Measurements from ENCODE around the gene TNFRSF11A. TPM values are rescaled to one million over a fixed set of nuclear protein-coding genes. Genes with fewer than 3 reads are reported as not detected.

Gene TNFRSF11A
- total and polyA plus RNA-seq, 2 donors (not counting 1 experiment from before 2014, with no cell fraction given), result 0.01 to 1.7 TPM

GRCh38 chr18:62377131-62377807 lies 52.2 kb downstream of the TNFRSF11A start:
- Histone ChIP-seq H3K4me3 (ENCODE audit: control extremely low read depth in 1 of 5, extremely low read depth in 1 of 5, insufficient read depth in 1 of 5, low read depth in 2 of 5, low read length in 4 of 5) (no peak overlapping the region), H3K9me3 (ENCODE audit: control extremely low read depth in 1 of 3, control insufficient read depth in 2 of 3, insufficient read depth in 1 of 3, low read length in 2 of 3) (no peaks in the 10 kb centered on the region), H3K27me3 (replicated peaks in 1 of 4; ENCODE audit: control extremely low read depth in 1 of 4, control insufficient read depth in 3 of 4, insufficient read depth in 4 of 4, low read length in 3 of 4) (peaks cover 0 to 4% (median 0%) of the 10 kb centered on the region in 4 experiments), H3K36me3 (replicated peaks in 1 of 2; ENCODE audit: control extremely low read depth in 1 of 2, control insufficient read depth in 1 of 2, extremely low read depth in 1 of 2, insufficient read depth in 2 of 2, low read length in 1 of 2) (no peaks in the 10 kb centered on the region), H3K4me2 (replicated peaks; ENCODE audit: low read depth, low read length, poor library complexity, severe bottlenecking) (no peak overlapping the region), H3K27ac (ENCODE audit: low read length in 2 of 2) (no peak overlapping the region), H3K9ac (ENCODE audit: low read length) (no peak overlapping the region), H2AFZ (ENCODE audit: insufficient read depth, low read depth, low read length, poor library complexity, severe bottlenecking) (no peak overlapping the region), H3K4me1 (ENCODE audit: control insufficient read depth in 2 of 2, insufficient read depth in 2 of 2, low read length in 2 of 2) (no peaks in the 10 kb centered on the region), H3K79me2 (ENCODE audit: control insufficient read depth, insufficient read depth, low read length) (no peaks in the 10 kb centered on the region), H4K20me1 (ENCODE audit: control insufficient read depth, insufficient read depth, low read length, poor library complexity, severe bottlenecking) (no peaks in the 10 kb centered on the region)
- no peak for ATAC-seq (ENCODE audit: low read depth)
- no peak overlapping the region for H3K4me3 Mint-ChIP-seq
- TF ChIP-seq EZH2 (IDR thresholded peaks at IDR 0.05; ENCODE audit: borderline replicate concordance, insufficient read depth, low read depth, low read length, poor library complexity, severe bottlenecking), result no peak
- TF ChIP-seq, protein P1, sequence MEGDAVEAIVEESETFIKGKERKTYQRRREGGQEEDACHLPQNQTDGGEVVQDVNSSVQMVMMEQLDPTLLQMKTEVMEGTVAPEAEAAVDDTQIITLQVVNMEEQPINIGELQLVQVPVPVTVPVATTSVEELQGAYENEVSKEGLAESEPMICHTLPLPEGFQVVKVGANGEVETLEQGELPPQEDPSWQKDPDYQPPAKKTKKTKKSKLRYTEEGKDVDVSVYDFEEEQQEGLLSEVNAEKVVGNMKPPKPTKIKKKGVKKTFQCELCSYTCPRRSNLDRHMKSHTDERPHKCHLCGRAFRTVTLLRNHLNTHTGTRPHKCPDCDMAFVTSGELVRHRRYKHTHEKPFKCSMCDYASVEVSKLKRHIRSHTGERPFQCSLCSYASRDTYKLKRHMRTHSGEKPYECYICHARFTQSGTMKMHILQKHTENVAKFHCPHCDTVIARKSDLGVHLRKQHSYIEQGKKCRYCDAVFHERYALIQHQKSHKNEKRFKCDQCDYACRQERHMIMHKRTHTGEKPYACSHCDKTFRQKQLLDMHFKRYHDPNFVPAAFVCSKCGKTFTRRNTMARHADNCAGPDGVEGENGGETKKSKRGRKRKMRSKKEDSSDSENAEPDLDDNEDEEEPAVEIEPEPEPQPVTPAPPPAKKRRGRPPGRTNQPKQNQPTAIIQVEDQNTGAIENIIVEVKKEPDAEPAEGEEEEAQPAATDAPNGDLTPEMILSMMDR (IDR thresholded peaks at IDR 0.05), result no peak
- WGBS (ENCODE audit: insufficient coverage), result 100% methylated on average over 2 of the region's 7 CpGs
- H3K9me3 Mint-ChIP-seq (ENCODE audit: insufficient read depth), result no peaks in the 10 kb centered on the region
- ChIA-PET POLR2A (no interaction called here), CTCF (no interaction called here)
- H3K4me1 Mint-ChIP-seq, result peaks cover under 1% of the 10 kb centered on the region
- H3K27ac Mint-ChIP-seq, result no peak overlapping the region
- H3K27me3 Mint-ChIP-seq, result peaks cover 4% of the 10 kb centered on the region
- DNase-seq, result no peak
- intact Hi-C loops (cut with micrococcal nuclease), result no loop called here

DNA sequence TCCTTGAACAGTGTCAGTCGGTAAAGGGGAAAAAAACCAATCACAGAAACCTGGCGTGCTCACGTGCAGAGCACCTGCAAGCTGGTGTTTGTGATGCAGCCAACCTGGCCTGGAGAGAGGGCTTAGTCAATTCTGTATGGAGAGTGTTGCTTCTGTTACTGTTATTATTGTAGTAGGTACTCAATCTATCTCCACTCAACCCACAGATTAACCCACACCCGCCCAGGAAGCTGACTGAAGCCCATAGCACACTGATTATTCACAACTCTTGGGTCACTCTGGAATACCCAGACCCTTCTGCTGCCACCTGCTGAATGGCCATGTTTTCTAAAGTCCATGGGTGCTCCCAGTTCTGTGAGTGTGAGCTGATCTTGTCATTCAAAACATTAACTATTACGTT lies 53.9 kb downstream of the TNFRSF11A start:
- TF ChIP-seq EZH2 (IDR thresholded peaks at IDR 0.05; ENCODE audit: borderline replicate concordance, insufficient read depth, low read depth, low read length, poor library complexity, severe bottlenecking), result no peak
- TF ChIP-seq, protein P1 (IDR thresholded peaks at IDR 0.05), result no peak
- DNase-seq, result no peak
- Histone ChIP-seq H3K27ac (ENCODE audit: low read length in 2 of 2) (no peak overlapping the region), H2AFZ (ENCODE audit: insufficient read depth, low read depth, low read length, poor library complexity, severe bottlenecking) (no peak overlapping the region), H3K9ac (ENCODE audit: low read length) (no peak overlapping the region), H3K79me2 (ENCODE audit: control insufficient read depth, insufficient read depth, low read length) (no peaks in the 10 kb centered on the region), H3K4me2 (replicated peaks; ENCODE audit: low read depth, low read length, poor library complexity, severe bottlenecking) (no peak overlapping the region), H3K4me1 (ENCODE audit: control insufficient read depth in 2 of 2, insufficient read depth in 2 of 2, low read length in 2 of 2) (no peaks in the 10 kb centered on the region), H3K9me3 (ENCODE audit: control extremely low read depth in 1 of 3, control insufficient read depth in 2 of 3, insufficient read depth in 1 of 3, low read length in 2 of 3) (no peaks in the 10 kb centered on the region), H4K20me1 (ENCODE audit: control insufficient read depth, insufficient read depth, low read length, poor library complexity, severe bottlenecking) (no peaks in the 10 kb centered on the region), H3K36me3 (replicated peaks in 1 of 2; ENCODE audit: control extremely low read depth in 1 of 2, control insufficient read depth in 1 of 2, extremely low read depth in 1 of 2, insufficient read depth in 2 of 2, low read length in 1 of 2) (no peaks in the 10 kb centered on the region), H3K27me3 (replicated peaks in 1 of 4; ENCODE audit: control extremely low read depth in 1 of 4, control insufficient read depth in 3 of 4, insufficient read depth in 4 of 4, low read length in 3 of 4) (peaks cover 0 to 4% (median 0%) of the 10 kb centered on the region in 4 experiments), H3K4me3 (ENCODE audit: control extremely low read depth in 1 of 5, extremely low read depth in 1 of 5, insufficient read depth in 1 of 5, low read depth in 2 of 5, low read length in 4 of 5) (no peak overlapping the region)
- intact Hi-C loops (cut with micrococcal nuclease), result no loop called here
- ATAC-seq (ENCODE audit: low read depth), result no peak
- peaks cover 4% of the 10 kb centered on the region for H3K27me3 Mint-ChIP-seq
- no peak overlapping the region for H3K27ac Mint-ChIP-seq
- CTCF ChIA-PET, result no interaction called here
- 88% methylated on average over 1 of the region's 5 CpGs for WGBS (ENCODE audit: insufficient coverage)
- no peak overlapping the region for H3K4me3 Mint-ChIP-seq
- H3K9me3 Mint-ChIP-seq (ENCODE audit: insufficient read depth), result no peaks in the 10 kb centered on the region
- POLR2A ChIA-PET, result no interaction called here
- H3K4me1 Mint-ChIP-seq, result no peaks in the 10 kb centered on the region

Data from B cell (primary cell).